SK-N-SH treated with all-trans-retinoic acid at 6 μM for 48 hours (cell line): Measurements from ENCODE around the gene ICA1.

Experiments
- ATAC-seq: fragments of 200-7000 bp; cut with Tn5 transposase; 3 replicates; pipeline ENCODE4 v1.9.1; 2020; ENCODE audit warnings: mild to moderate bottlenecking, moderate library complexity
- ARNTL ChIP-seq: fragments of 450-650 bp; formaldehyde crosslinking; IDR thresholded peaks from 2 replicates; pipeline ENCODE4 v1.5.0; 2020; ENCODE audit warnings: low read depth, mild to moderate bottlenecking, moderate library complexity, borderline replicate concordance
- ESRRG ChIP-seq: fragments of 250-450 bp; sonication (Bioruptor Pico); IDR thresholded peaks from 2 replicates; pipeline ENCODE4 v1.6.1; 2021; ENCODE audit warnings: mild to moderate bottlenecking
- GLIS3 ChIP-seq: fragments of 250-450 bp; sonication (Bioruptor Pico); IDR thresholded peaks from 2 replicates; pipeline ENCODE4 v1.5.0; 2020; ENCODE audit warnings: mild to moderate bottlenecking, moderate library complexity
- PPARA ChIP-seq: fragments of 250-450 bp; sonication (Bioruptor Pico); IDR thresholded peaks from 2 replicates; pipeline ENCODE4 v1.5.0; 2020; ENCODE audit warnings: mild to moderate bottlenecking, borderline replicate concordance
- RARB ChIP-seq: fragments of 250-450 bp; sonication (Bioruptor Pico); IDR thresholded peaks from 2 replicates; pipeline ENCODE4 v1.8.0; 2021; ENCODE audit warnings: mild to moderate bottlenecking, moderate library complexity
- SNAI2 ChIP-seq: fragments of 250-450 bp; sonication (Bioruptor Pico); IDR thresholded peaks from 2 replicates; pipeline ENCODE4 v1.5.0; 2020; ENCODE audit warnings: mild to moderate bottlenecking, moderate library complexity
- TCF4 ChIP-seq: fragments of 250-450 bp; sonication (Bioruptor Pico); IDR thresholded peaks from 2 replicates; pipeline ENCODE4 v1.8.0; 2021; ENCODE audit warnings: mild to moderate bottlenecking, moderate library complexity, borderline replicate concordance
- TOX ChIP-seq: fragments of 250-450 bp; sonication (Bioruptor Pico); IDR thresholded peaks from 2 replicates; pipeline ENCODE4 v1.8.0; 2021; ENCODE audit warnings: mild to moderate bottlenecking, moderate library complexity, borderline replicate concordance
- ZC3H10 ChIP-seq: fragments of 250-450 bp; sonication (Bioruptor Pico); IDR thresholded peaks from 2 replicates; pipeline ENCODE4 v1.5.1; 2021; ENCODE audit warnings: mild to moderate bottlenecking, moderate library complexity
- ZFP3 ChIP-seq: fragments of 250-450 bp; sonication (Bioruptor Pico); IDR thresholded peaks from 2 replicates; pipeline ENCODE4 v1.5.0; 2020; ENCODE audit warnings: mild to moderate bottlenecking, moderate library complexity
- ZFP30 ChIP-seq: fragments of 450-650 bp; formaldehyde crosslinking; IDR thresholded peaks from 2 replicates; pipeline ENCODE4 v1.5.0; 2022; ENCODE audit warnings: mild to moderate bottlenecking, moderate library complexity
- ZNF70 ChIP-seq: fragments of 450-650 bp; formaldehyde crosslinking; IDR thresholded peaks from 2 replicates; pipeline ENCODE4 v1.5.0; 2020; ENCODE audit warnings: mild to moderate bottlenecking, moderate library complexity
- TF ChIP-seq, protein P1 (sequence below): fragments of 250-450 bp; sonication (Bioruptor Pico); IDR thresholded peaks from 2 replicates; pipeline ENCODE4 v1.5.0; 2020; ENCODE audit warnings: mild to moderate bottlenecking, moderate library complexity
- TF ChIP-seq, protein P2 (sequence below): fragments of 250-450 bp; sonication (Bioruptor Pico); IDR thresholded peaks from 2 replicates; pipeline ENCODE4 v1.5.1; 2021; ENCODE audit warnings: mild to moderate bottlenecking, moderate library complexity
- TF ChIP-seq, protein P3 (sequence below): fragments of 250-450 bp; sonication (Bioruptor Pico); IDR thresholded peaks from 2 replicates; pipeline ENCODE4 v1.8.0; 2021; ENCODE audit warnings: low read depth, mild to moderate bottlenecking, moderate library complexity, borderline replicate concordance
- TF ChIP-seq, protein P4 (sequence below): fragments of 250-450 bp; sonication (Bioruptor Pico); IDR thresholded peaks from 2 replicates; pipeline ENCODE4 v1.5.1; 2020; ENCODE audit warnings: low read depth, mild to moderate bottlenecking, moderate library complexity

Gene ICA1

DNA sequence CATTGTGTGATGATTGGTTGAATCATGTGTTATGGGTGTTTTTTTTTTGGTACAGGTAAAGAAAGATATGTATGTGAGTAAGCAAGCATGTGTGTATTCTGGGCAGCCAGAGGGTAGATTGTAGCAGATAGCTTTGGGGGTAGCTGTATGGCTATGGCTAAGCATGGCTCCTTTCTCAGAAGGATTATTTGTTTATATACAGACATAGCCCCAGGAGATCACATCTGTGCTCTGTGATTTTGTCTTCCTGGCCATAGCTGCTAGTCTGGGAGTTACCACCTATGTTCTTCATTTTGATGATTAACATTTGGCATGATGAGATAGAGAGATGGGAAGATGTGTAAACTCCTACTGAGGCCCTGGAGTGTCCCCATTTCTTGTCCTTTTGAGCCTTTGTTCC is 23.2 kb upstream of the ICA1 start (continued):
- TF ChIP-seq, protein P1, sequence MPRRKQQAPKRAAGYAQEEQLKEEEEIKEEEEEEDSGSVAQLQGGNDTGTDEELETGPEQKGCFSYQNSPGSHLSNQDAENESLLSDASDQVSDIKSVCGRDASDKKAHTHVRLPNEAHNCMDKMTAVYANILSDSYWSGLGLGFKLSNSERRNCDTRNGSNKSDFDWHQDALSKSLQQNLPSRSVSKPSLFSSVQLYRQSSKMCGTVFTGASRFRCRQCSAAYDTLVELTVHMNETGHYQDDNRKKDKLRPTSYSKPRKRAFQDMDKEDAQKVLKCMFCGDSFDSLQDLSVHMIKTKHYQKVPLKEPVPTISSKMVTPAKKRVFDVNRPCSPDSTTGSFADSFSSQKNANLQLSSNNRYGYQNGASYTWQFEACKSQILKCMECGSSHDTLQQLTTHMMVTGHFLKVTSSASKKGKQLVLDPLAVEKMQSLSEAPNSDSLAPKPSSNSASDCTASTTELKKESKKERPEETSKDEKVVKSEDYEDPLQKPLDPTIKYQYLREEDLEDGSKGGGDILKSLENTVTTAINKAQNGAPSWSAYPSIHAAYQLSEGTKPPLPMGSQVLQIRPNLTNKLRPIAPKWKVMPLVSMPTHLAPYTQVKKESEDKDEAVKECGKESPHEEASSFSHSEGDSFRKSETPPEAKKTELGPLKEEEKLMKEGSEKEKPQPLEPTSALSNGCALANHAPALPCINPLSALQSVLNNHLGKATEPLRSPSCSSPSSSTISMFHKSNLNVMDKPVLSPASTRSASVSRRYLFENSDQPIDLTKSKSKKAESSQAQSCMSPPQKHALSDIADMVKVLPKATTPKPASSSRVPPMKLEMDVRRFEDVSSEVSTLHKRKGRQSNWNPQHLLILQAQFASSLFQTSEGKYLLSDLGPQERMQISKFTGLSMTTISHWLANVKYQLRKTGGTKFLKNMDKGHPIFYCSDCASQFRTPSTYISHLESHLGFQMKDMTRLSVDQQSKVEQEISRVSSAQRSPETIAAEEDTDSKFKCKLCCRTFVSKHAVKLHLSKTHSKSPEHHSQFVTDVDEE (CRISPR knock-in tag): no peak

DNA sequence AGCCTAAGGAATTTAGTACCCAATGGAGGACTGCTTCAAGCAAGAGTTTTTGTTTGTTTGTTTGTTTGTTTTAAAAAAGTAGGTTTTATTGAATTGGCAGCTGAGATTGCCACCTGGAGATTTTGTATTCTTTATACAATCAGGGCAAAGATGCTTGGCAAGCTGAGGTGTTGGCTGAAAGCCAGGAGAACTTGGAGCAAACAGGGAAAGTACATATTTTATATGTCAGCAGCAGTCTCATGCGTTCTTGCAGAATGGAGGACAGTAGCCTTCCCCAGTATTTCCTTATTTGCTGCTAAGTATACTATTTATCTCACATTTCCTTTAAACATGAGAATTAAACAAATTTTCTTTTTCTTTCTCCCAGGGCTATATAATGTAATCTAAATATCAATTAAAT is 22.6 kb upstream of the ICA1 start:
- TF ChIP-seq RARB (CRISPR knock-in tag): no peak
- TF ChIP-seq, protein P1 (CRISPR knock-in tag): no peak
- no peak for ATAC-seq

DNA sequence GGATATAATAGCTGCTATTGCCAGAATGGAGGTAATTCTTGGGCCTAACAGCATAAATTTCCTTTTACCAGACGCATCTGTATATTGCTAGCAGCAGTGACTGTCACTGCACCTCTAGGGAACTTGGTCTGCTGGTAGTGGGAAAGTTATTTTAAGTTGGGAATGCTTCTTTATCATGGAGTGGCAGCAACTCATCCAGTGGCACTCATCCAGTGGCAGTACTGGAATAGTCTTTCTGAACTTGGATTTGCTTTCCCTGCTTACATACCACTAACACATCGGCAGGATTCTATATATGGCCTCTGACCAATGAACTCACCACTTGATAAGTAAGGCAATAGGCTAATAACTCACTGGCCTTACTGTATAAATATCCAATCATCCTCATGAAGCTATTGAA is 22.0 kb upstream of the ICA1 start:
- TF ChIP-seq, protein P2, sequence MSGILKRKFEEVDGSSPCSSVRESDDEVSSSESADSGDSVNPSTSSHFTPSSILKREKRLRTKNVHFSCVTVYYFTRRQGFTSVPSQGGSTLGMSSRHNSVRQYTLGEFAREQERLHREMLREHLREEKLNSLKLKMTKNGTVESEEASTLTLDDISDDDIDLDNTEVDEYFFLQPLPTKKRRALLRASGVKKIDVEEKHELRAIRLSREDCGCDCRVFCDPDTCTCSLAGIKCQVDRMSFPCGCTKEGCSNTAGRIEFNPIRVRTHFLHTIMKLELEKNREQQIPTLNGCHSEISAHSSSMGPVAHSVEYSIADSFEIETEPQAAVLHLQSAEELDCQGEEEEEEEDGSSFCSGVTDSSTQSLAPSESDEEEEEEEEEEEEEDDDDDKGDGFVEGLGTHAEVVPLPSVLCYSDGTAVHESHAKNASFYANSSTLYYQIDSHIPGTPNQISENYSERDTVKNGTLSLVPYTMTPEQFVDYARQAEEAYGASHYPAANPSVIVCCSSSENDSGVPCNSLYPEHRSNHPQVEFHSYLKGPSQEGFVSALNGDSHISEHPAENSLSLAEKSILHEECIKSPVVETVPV (CRISPR knock-in tag): no peak
- TF ChIP-seq TCF4 (CRISPR knock-in tag) (no peak), ZC3H10 (no peak), ZNF70 (CRISPR knock-in tag) (no peak), ZFP3 (CRISPR knock-in tag) (no peak), ZFP30 (no peak), ARNTL (CRISPR knock-in tag) (no peak), ESRRG (CRISPR knock-in tag) (no peak), SNAI2 (CRISPR knock-in tag) (no peak), PPARA (CRISPR knock-in tag) (no peak), TOX (no peak), GLIS3 (CRISPR knock-in tag) (no peak)
- TF ChIP-seq, protein P3, sequence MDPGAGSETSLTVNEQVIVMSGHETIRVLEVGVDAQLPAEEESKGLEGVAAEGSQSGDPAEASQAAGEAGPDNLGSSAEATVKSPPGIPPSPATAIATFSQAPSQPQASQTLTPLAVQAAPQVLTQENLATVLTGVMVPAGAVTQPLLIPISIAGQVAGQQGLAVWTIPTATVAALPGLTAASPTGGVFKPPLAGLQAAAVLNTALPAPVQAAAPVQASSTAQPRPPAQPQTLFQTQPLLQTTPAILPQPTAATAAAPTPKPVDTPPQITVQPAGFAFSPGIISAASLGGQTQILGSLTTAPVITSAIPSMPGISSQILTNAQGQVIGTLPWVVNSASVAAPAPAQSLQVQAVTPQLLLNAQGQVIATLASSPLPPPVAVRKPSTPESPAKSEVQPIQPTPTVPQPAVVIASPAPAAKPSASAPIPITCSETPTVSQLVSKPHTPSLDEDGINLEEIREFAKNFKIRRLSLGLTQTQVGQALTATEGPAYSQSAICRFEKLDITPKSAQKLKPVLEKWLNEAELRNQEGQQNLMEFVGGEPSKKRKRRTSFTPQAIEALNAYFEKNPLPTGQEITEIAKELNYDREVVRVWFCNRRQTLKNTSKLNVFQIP (CRISPR knock-in tag): no peak
- TF ChIP-seq, protein P4, sequence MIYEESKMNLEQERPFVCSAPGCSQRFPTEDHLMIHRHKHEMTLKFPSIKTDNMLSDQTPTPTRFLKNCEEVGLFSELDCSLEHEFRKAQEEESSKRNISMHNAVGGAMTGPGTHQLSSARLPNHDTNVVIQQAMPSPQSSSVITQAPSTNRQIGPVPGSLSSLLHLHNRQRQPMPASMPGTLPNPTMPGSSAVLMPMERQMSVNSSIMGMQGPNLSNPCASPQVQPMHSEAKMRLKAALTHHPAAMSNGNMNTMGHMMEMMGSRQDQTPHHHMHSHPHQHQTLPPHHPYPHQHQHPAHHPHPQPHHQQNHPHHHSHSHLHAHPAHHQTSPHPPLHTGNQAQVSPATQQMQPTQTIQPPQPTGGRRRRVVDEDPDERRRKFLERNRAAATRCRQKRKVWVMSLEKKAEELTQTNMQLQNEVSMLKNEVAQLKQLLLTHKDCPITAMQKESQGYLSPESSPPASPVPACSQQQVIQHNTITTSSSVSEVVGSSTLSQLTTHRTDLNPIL: no peak
- TF ChIP-seq, protein P1 (CRISPR knock-in tag): no peak
- no peak for ATAC-seq
